Neural progenitor cell (in vitro differentiated cells): Measurements from ENCODE around the gene TRA2A. TPM values are rescaled to one million over a fixed set of nuclear protein-coding genes. Genes with fewer than 3 reads are reported as not detected.
"Not testable (repeated sequence)": the region's sequence is repeated elsewhere in the genome, so short reads cannot be mapped to it uniquely, and the experiment has no call there.

ENCODE experiments used
- DNase-seq: peaks from one replicate; pipeline ENCODE4 v3.0.0-alpha.2; 2016; ENCODE audit warnings: low spot score
- H2AFZ ChIP-seq: fragments of 200-600 bp; sonication (generic); replicated peaks from 2 replicates; pipeline ENCODE4 v1.6.1; 2016; ENCODE audit warnings: antibody characterized with exemption
- H3F3A ChIP-seq: fragments of 200-600 bp; sonication (generic); 2 replicates; pipeline ENCODE4 v1.6.1; 2016; ENCODE audit warnings: antibody characterized with exemption, low read depth
- H3K27ac ChIP-seq: fragments of 200-600 bp; sonication (generic); 2 replicates; pipeline ENCODE4 v1.5.1; 2016; ENCODE audit warnings: mild to moderate bottlenecking
- H3K27me3 ChIP-seq: fragments of 200-600 bp; sonication (generic); 2 replicates; pipeline ENCODE4 v1.6.1; 2016; ENCODE audit warnings: mild to moderate bottlenecking, moderate library complexity
- H3K36me3 ChIP-seq: fragments of 200-600 bp; sonication (generic); 2 replicates; pipeline ENCODE4 v1.5.1; 2016
- H3K4me1 ChIP-seq: fragments of 200-600 bp; sonication (generic); 2 replicates; pipeline ENCODE4 v1.6.1; 2016; ENCODE audit warnings: mixed run types
- H3K4me2 ChIP-seq: fragments of 200-600 bp; sonication (generic); 2 replicates; pipeline ENCODE4 v1.6.1; 2016
- H3K4me3 ChIP-seq: fragments of 200-600 bp; sonication (generic); 2 replicates; pipeline ENCODE4 v1.5.1; 2016
- H3K79me2 ChIP-seq: fragments of 200-600 bp; sonication (generic); 2 replicates; pipeline ENCODE4 v1.6.1; 2016; ENCODE audit warnings: low read depth
- H3K9ac ChIP-seq: fragments of 200-600 bp; sonication (generic); 2 replicates; pipeline ENCODE4 v1.6.1; 2016
- H3K9me3 ChIP-seq: fragments of 200-600 bp; sonication (generic); 2 replicates; pipeline ENCODE4 v1.5.1; 2016; ENCODE audit warnings: low read depth
- H4K20me1 ChIP-seq: fragments of 200-600 bp; sonication (generic); 2 replicates; pipeline ENCODE4 v1.6.1; 2016; ENCODE audit warnings: low read depth
- H3K27ac Mint-ChIP-seq: 3 replicates; pipeline ENCODE4 v1.8.0; 2021; ENCODE audit warnings: mixed read lengths
- H3K27me3 Mint-ChIP-seq: 2 replicates; pipeline ENCODE4 v1.8.0; 2022; ENCODE audit warnings: low read depth, mild to moderate bottlenecking, inconsistent platforms, moderate library complexity, mixed read lengths; ENCODE audit not compliant: insufficient read depth
- H3K36me3 Mint-ChIP-seq: 3 replicates; pipeline ENCODE4 v1.8.0; 2021; ENCODE audit warnings: mixed read lengths
- H3K4me1 Mint-ChIP-seq: 3 replicates; pipeline ENCODE4 v1.8.0; 2021; ENCODE audit warnings: mixed read lengths
- H3K4me3 Mint-ChIP-seq: 3 replicates; pipeline ENCODE4 v1.8.0; 2021; ENCODE audit warnings: mild to moderate bottlenecking, moderate library complexity, mixed read lengths
- H3K9me3 Mint-ChIP-seq: 3 replicates; pipeline ENCODE4 v1.8.0; 2020; ENCODE audit warnings: mixed read lengths
- CTCF ChIP-seq: fragments of 200-600 bp; sonication (generic); IDR thresholded peaks from 2 replicates; pipeline ENCODE4 v1.5.1; 2017; ENCODE audit warnings: antibody characterized with exemption, mild to moderate bottlenecking
- EZH2 ChIP-seq: fragments of 200-600 bp; sonication (generic); IDR thresholded peaks from 2 replicates; pipeline ENCODE4 v1.6.1; 2017; ENCODE audit warnings: antibody characterized with exemption, mild to moderate bottlenecking, moderate library complexity
- EZH2phosphoT487 ChIP-seq: fragments of 200-600 bp; sonication (generic); IDR thresholded peaks from 2 replicates; pipeline ENCODE4 v1.6.1; 2017; ENCODE audit warnings: antibody characterized with exemption
- total RNA-seq: library from RNA; depleted of rRNA; stranded (reverse); fragments of >200 nt; gene quantifications from 2 replicates; pipeline ENCODE4 v1.2.3, GENCODE V29; 2015; ENCODE audit warnings: low replicate concordance

The TRA2A gene
- total RNA-seq, 1 donor from 2014 or later, result 126 TPM

GRCh38 chr7:23490357-23491135 lies 41.2 kb downstream of the TRA2A start:
- Histone ChIP-seq H3F3A (peaks cover 28% of the 10 kb centered on the region), H2AFZ (no peak overlapping the region), H3K4me3 (no peak overlapping the region), H3K79me2 (no peaks in the 10 kb centered on the region), H3K9ac (no peak overlapping the region), H4K20me1 (no peaks in the 10 kb centered on the region), H3K36me3 (no peaks in the 10 kb centered on the region), H3K9me3 (no peaks in the 10 kb centered on the region), H3K4me2 (no peak overlapping the region), H3K4me1 (peaks cover 5% of the 10 kb centered on the region), H3K27me3 (no peaks in the 10 kb centered on the region), H3K27ac (no peak overlapping the region)
- Mint-ChIP-seq H3K27ac (no peak overlapping the region), H3K4me3 (no peak overlapping the region), H3K36me3 (peaks cover 6% of the 10 kb centered on the region), H3K9me3 (no peaks in the 10 kb centered on the region), H3K27me3 (peaks cover 2% of the 10 kb centered on the region), H3K4me1 (peaks cover 5% of the 10 kb centered on the region)
- TF ChIP-seq CTCF (no peak), EZH2phosphoT487 (no peak), EZH2 (no peak)
- DNase-seq, result no peak

GRCh38 chr7:23488714-23489113 lies 43.1 kb downstream of the TRA2A start:
- not testable (repeated sequence) for H3K4me3 ChIP-seq, H3K27me3 Mint-ChIP-seq, H3K9ac ChIP-seq, H3K4me1 Mint-ChIP-seq, H3K9me3 ChIP-seq, H4K20me1 ChIP-seq, H2AFZ ChIP-seq, H3K27ac ChIP-seq, H3K4me2 ChIP-seq, H3K27ac Mint-ChIP-seq, H3K9me3 Mint-ChIP-seq, H3K27me3 ChIP-seq, DNase-seq, H3K79me2 ChIP-seq, H3K4me1 ChIP-seq, H3K36me3 ChIP-seq, H3K4me3 Mint-ChIP-seq, H3K36me3 Mint-ChIP-seq
- peaks cover 25% of the 10 kb centered on the region for H3F3A ChIP-seq

DNA sequence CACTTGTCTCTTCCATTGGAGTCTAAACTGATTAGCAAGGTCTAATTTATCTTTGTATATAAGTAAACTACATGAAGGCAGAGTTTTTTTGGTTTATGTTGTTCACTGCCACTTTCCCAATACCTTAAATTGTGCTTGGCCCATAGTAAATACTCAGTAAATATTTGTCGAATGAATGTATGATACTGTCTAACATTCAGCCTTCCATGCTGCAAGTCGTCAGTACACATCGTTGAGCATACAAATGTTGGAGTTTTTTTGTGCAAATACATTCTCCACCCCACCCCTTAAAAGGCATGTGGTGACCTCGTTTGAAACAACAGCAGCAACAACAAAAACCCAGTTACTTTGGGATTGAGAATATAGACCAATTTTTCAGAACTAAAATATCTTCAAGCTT lies 44.1 kb downstream of the TRA2A start:
- Histone ChIP-seq H3K27me3 (no peaks in the 10 kb centered on the region), H3K4me1 (peaks cover 5% of the 10 kb centered on the region), H3F3A (peaks cover 24% of the 10 kb centered on the region), H3K4me2 (no peak overlapping the region), H3K27ac (no peak overlapping the region), H3K36me3 (no peaks in the 10 kb centered on the region), H2AFZ (no peak overlapping the region), H3K9ac (no peak overlapping the region), H3K79me2 (peaks cover 5% of the 10 kb centered on the region), H3K4me3 (no peak overlapping the region), H4K20me1 (no peaks in the 10 kb centered on the region), H3K9me3 (no peaks in the 10 kb centered on the region)
- H3K4me1 Mint-ChIP-seq, result peaks cover 5% of the 10 kb centered on the region
- peaks cover 5% of the 10 kb centered on the region for H3K27me3 Mint-ChIP-seq
- H3K4me3 Mint-ChIP-seq, result no peak overlapping the region
- peaks cover 6% of the 10 kb centered on the region for H3K36me3 Mint-ChIP-seq
- TF ChIP-seq EZH2 (no peak), CTCF (no peak), EZH2phosphoT487 (no peak)
- H3K27ac Mint-ChIP-seq, result no peak overlapping the region
- H3K9me3 Mint-ChIP-seq, result no peaks in the 10 kb centered on the region
- no peak for DNase-seq

DNA sequence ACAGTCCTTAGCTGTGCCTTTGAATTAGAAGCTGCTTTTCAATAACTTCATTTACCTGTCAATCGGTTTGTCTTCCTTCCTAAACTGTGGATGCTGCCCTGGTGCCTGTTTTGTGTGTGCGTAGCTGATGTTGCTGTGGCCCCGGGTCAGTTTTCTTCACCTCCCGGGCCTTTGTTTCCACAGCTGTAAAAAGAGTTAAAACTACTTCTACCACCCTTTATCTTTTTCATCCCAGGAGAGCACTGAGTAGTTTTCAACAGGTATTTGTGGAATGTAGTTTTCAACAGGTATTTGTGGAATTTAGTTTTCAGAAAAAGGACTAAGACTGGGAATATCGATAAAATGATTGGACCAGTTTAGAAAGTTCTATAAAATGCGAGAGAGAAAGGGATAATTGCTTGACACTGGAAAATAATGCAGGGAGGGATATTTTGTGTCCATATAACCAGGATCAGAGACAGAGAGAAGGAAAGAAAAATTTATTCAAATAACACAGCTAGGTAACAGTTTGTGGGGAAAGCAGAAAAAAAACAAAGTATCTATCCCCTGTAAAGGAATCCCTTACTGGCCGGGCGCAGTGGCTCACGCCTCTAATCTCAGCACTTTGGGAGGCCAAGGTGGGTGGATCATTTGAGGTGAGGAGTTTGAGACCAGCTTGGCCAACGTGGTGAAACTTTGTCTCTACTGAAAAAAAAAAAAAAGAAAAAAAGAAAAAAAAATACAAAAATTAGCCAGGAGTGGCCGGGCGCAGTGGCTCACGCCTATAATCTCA lies 45.6 kb downstream of the TRA2A start:
- Histone ChIP-seq H3K9me3 (no peaks in the 10 kb centered on the region), H3K4me3 (no peak overlapping the region), H3F3A (peaks cover 18% of the 10 kb centered on the region), H4K20me1 (no peaks in the 10 kb centered on the region), H2AFZ (no peak overlapping the region), H3K79me2 (peaks cover 15% of the 10 kb centered on the region), H3K4me2 (no peak overlapping the region), H3K36me3 (no peaks in the 10 kb centered on the region), H3K4me1 (peaks cover 5% of the 10 kb centered on the region), H3K9ac (peak overlapping the region; percentile 9), H3K27ac (peak overlapping the region; percentile 30), H3K27me3 (no peaks in the 10 kb centered on the region)
- Mint-ChIP-seq H3K27me3 (peaks cover 5% of the 10 kb centered on the region), H3K27ac (no peak overlapping the region), H3K36me3 (peaks cover 6% of the 10 kb centered on the region), H3K4me1 (peaks cover 5% of the 10 kb centered on the region), H3K9me3 (no peaks in the 10 kb centered on the region), H3K4me3 (no peak overlapping the region)
- TF ChIP-seq EZH2, result no peak
- DNase-seq, result no peak
